HG02678 (cell line): ENCODE results near the gene KAT6B.
"Not testable (repeated sequence)": the region's sequence is repeated elsewhere in the genome, so short reads cannot be mapped to it uniquely, and the experiment has no call there.

Experiments
- ATAC-seq: cut with Tn5 transposase; IDR thresholded peaks from one replicate; pipeline ENCODE4 v1.9.1; 2021; ENCODE audit warnings: mild to moderate bottlenecking, moderate library complexity; ENCODE audit not compliant: unreplicated experiment

KAT6B gene

GRCh38 chr10:74856940-74857339, 30.5 kb downstream of the KAT6B start:
- ATAC-seq = no peak

GRCh38 chr10:74857586-74857985, 31.2 kb downstream of the KAT6B start:
- ATAC-seq = no peak

- no peak for ATAC-seq
These were observed 33.1 kb downstream of the KAT6B start for GRCh38 chr10:74859546-74859945.

GRCh38 chr10:74862625-74863024, 36.2 kb downstream of the KAT6B start:
- no peak for ATAC-seq

GRCh38 chr10:74863551-74863950, 37.2 kb downstream of the KAT6B start:
- ATAC-seq = no peak

- ATAC-seq = no peak
These were observed 41.0 kb downstream of the KAT6B start for GRCh38 chr10:74867351-74867750.

GRCh38 chr10:74868392-74868977, 42.1 kb downstream of the KAT6B start:
- ATAC-seq = no peak

- ATAC-seq = no peak
These were observed 43.2 kb downstream of the KAT6B start for GRCh38 chr10:74869635-74870034.

- ATAC-seq = no peak
These were observed 43.8 kb downstream of the KAT6B start for GRCh38 chr10:74870191-74870590.

- peak; percentile 90 for ATAC-seq
These were observed 45.4 kb downstream of the KAT6B start for GRCh38 chr10:74871595-74872382.

GRCh38 chr10:74873803-74874454, 47.5 kb downstream of the KAT6B start:
- no peak for ATAC-seq

GRCh38 chr10:74874649-74875048, 48.2 kb downstream of the KAT6B start:
- ATAC-seq = no peak

GRCh38 chr10:74875068-74875467, 48.7 kb downstream of the KAT6B start:
- ATAC-seq = no peak

- no peak for ATAC-seq
These were observed 49.6 kb downstream of the KAT6B start for GRCh38 chr10:74875966-74876365.

- not testable (repeated sequence) for ATAC-seq
These were observed 50.7 kb downstream of the KAT6B start for GRCh38 chr10:74877054-74877453.

- no peak for ATAC-seq
These were observed 51.5 kb downstream of the KAT6B start for GRCh38 chr10:74877898-74878297.

- no peak for ATAC-seq
These were observed 53.6 kb downstream of the KAT6B start for GRCh38 chr10:74880041-74880440.

GRCh38 chr10:74881253-74881884, 55.0 kb downstream of the KAT6B start:
- ATAC-seq = no peak

- no peak for ATAC-seq
These were observed 56.0 kb downstream of the KAT6B start for GRCh38 chr10:74882427-74882826.

GRCh38 chr10:74882831-74883230, 56.4 kb downstream of the KAT6B start:
- no peak for ATAC-seq

- no peak for ATAC-seq
These were observed 57.0 kb downstream of the KAT6B start for GRCh38 chr10:74883428-74883827.
